PC-3 (cell line): ENCODE results near the gene MYMK. TPM values are rescaled to one million over a fixed set of nuclear protein-coding genes. Genes with fewer than 3 reads are reported as not detected.

Experiments
- ATAC-seq: fragments of 200-7000 bp; cut with Tn5 transposase; 2 replicates; pipeline ENCODE4 v1.9.1; 2020; ENCODE audit warnings: mild to moderate bottlenecking, moderate library complexity
- BruUV-seq: library from RNA; stranded (reverse); fragments of 400-500 nt; replicated peaks from 2 replicates; lab custom pipeline; 2021; lab: Mats Ljungman, UMichigan
- CTCF ChIA-PET: fragments of 300-600 bp; sonication (Branson Sonifier 250); formaldehyde crosslinking; loops from one replicate; lab custom pipeline; 2022; ENCODE audit warnings: antibody characterized with exemption; lab: Charles Lee
- POLR2A ChIA-PET: fragments of 300-600 bp; sonication (Branson Sonifier 250); formaldehyde crosslinking; loops from one replicate; lab custom pipeline; 2022; ENCODE audit warnings: antibody characterized with exemption; ENCODE audit not compliant: unreplicated experiment; lab: Charles Lee
- DNase-seq: peaks from one replicate; pipeline ENCODE4 v3.0.0-alpha.2; 2015
- H2AFZ ChIP-seq: fragments of 300-600 bp; sonication (generic); 2 replicates; pipeline ENCODE4 v1.6.0; 2016; ENCODE audit warnings: antibody characterized with exemption, low read length
- H3F3A ChIP-seq: fragments of 300-600 bp; sonication (generic); one replicate; pipeline ENCODE4 v1.6.0; 2017; ENCODE audit warnings: antibody characterized with exemption, low read length, control low read depth, mild to moderate bottlenecking; ENCODE audit not compliant: unreplicated experiment
- H3K27ac ChIP-seq: fragments of 300-600 bp; sonication (generic); 2 replicates; pipeline ENCODE4 v1.5.1; 2016; ENCODE audit warnings: mild to moderate bottlenecking, low read length
- H3K27me3 ChIP-seq: fragments of 300-600 bp; sonication (generic); 2 replicates; pipeline ENCODE4 v1.6.1; 2016; ENCODE audit warnings: low read length, mixed read lengths
- H3K36me3 ChIP-seq: fragments of 300-600 bp; sonication (generic); 2 replicates; pipeline ENCODE4 v1.6.1; 2016; ENCODE audit warnings: low read depth, mixed run types, low read length, mixed read lengths
- H3K4me1 ChIP-seq: fragments of 300-600 bp; sonication (generic); 2 replicates; pipeline ENCODE4 v1.5.1; 2016; ENCODE audit warnings: low read length; ENCODE audit not compliant: insufficient read depth
- H3K4me2 ChIP-seq: fragments of 300-600 bp; sonication (generic); 2 replicates; pipeline ENCODE4 v1.6.0; 2016; ENCODE audit warnings: low read length
- H3K4me3 ChIP-seq: fragments of 300-600 bp; sonication (generic); 2 replicates; pipeline ENCODE4 v1.5.1; 2016; ENCODE audit warnings: mild to moderate bottlenecking, low read length, mixed read lengths
- H3K79me2 ChIP-seq: fragments of 300-600 bp; sonication (generic); 2 replicates; pipeline ENCODE4 v1.6.1; 2017; ENCODE audit warnings: low read length, mixed read lengths
- H3K9ac ChIP-seq: fragments of 300-600 bp; sonication (generic); 2 replicates; pipeline ENCODE4 v1.6.0; 2016; ENCODE audit warnings: mild to moderate bottlenecking, low read length
- H3K9me2 ChIP-seq: fragments of 300-600 bp; sonication (generic); replicated peaks from 2 replicates; pipeline ENCODE4 v1.6.1; 2016; ENCODE audit warnings: mixed run types, low read length, mixed read lengths
- H3K9me3 ChIP-seq: fragments of 300-600 bp; sonication (generic); 2 replicates; pipeline ENCODE4 v1.6.1; 2016; ENCODE audit warnings: low read length, mixed read lengths
- H4K20me1 ChIP-seq: fragments of 300-600 bp; sonication (generic); 2 replicates; pipeline ENCODE4 v1.6.1; 2016; ENCODE audit warnings: low read length, mixed read lengths
- CTCF ChIP-seq: fragments of 300-600 bp; sonication (generic); conservative IDR thresholded peaks from 2 replicates; pipeline ENCODE4 v1.5.1; 2017; ENCODE audit warnings: antibody characterized with exemption, low read depth, mild to moderate bottlenecking, low read length
- EZH2 ChIP-seq: fragments of 300-600 bp; sonication (generic); IDR thresholded peaks from one replicate; pipeline ENCODE4 v1.6.1; 2017; ENCODE audit warnings: antibody characterized with exemption, mild to moderate bottlenecking, low read length; ENCODE audit not compliant: unreplicated experiment
- EZH2phosphoT487 ChIP-seq: fragments of 300-600 bp; sonication (generic); IDR thresholded peaks from 2 replicates; pipeline ENCODE4 v1.6.1; 2018; ENCODE audit warnings: mild to moderate bottlenecking, antibody characterized with exemption, low read length, borderline replicate concordance
- intact Hi-C: fragments of 100-400 bp; cut with micrococcal nuclease; formaldehyde crosslinking; loops from 2 replicates; pipeline ENCODE4 v1.9.0; 2023
- total RNA-seq: library from RNA; depleted of rRNA; stranded (reverse); fragments of >200 nt; gene quantifications from 2 replicates; pipeline ENCODE4 v1.2.3, GENCODE V29; 2014

Gene MYMK
- total RNA-seq, 1 experiment from 2014 or later: not detected

- Histone ChIP-seq H2AFZ (no peak overlapping the region), H3K4me1 (peaks cover 16% of the 10 kb centered on the region), H3K27me3 (no peaks in the 10 kb centered on the region), H3K9me2 (no peaks in the 10 kb centered on the region), H3F3A (no peaks in the 10 kb centered on the region), H3K4me3 (no peak overlapping the region), H3K36me3 (no peaks in the 10 kb centered on the region; the same call in 1 of the 2 replicates), H3K9ac (no peak overlapping the region), H3K79me2 (no peaks in the 10 kb centered on the region), H3K27ac (no peak overlapping the region), H3K4me2 (no peak overlapping the region), H3K9me3 (no peaks in the 10 kb centered on the region), H4K20me1 (no peaks in the 10 kb centered on the region)
- TF ChIP-seq CTCF (no peak), EZH2phosphoT487 (no peak), EZH2 (no peak)
- intact Hi-C loops: loop anchor here (5.0 kb wide), 2 partner anchors 130 to 300 kb away; partner anchors contain the start of genes SURF1 and SURF2
- ATAC-seq: no peak
- BruUV-seq: no TSS peak
- ChIA-PET CTCF (interaction anchor here (0.7 to 1.1 kb wide), 3 partner anchors 64 to 299 kb away, joined by 3 to 4 read pairs (median 4); no protein-coding TSS in a partner anchor), POLR2A (no interaction called here)
- no peak for DNase-seq
These were observed 37.4 kb downstream of the MYMK start for GRCh38 chr9:133487331-133487725.

- no peaks in the 10 kb centered on the region for H3F3A ChIP-seq
- ATAC-seq (peak; percentile 14; the same call in 1 of the 2 replicates), DNase-seq (no peak)
- no peaks in the 10 kb centered on the region for H3K9me2 ChIP-seq
- H3K27ac ChIP-seq: no peak overlapping the region
- no TSS peak for BruUV-seq
- H3K4me1 ChIP-seq: peaks cover 16% of the 10 kb centered on the region
- no peaks in the 10 kb centered on the region; the same call in 1 of the 2 replicates for H3K36me3 ChIP-seq
- H3K27me3 ChIP-seq: no peaks in the 10 kb centered on the region
- H3K9ac ChIP-seq: no peak overlapping the region
- H3K4me3 ChIP-seq: no peak overlapping the region
- H4K20me1 ChIP-seq: no peaks in the 10 kb centered on the region
- POLR2A ChIA-PET: no interaction called here
- no peaks in the 10 kb centered on the region for H3K79me2 ChIP-seq
- CTCF ChIA-PET: interaction anchor here (1.0 kb wide), 2 partner anchors 129 to 300 kb away, joined by 3 to 6 read pairs; partner anchors contain the start of genes SURF1 and SURF2
- peak overlapping the region; percentile 56 for H3K4me2 ChIP-seq
- no peak overlapping the region for H2AFZ ChIP-seq
- no peaks in the 10 kb centered on the region for H3K9me3 ChIP-seq
- intact Hi-C loops: loop anchor here (1.0 to 5.0 kb wide), 3 partner anchors 79 to 298 kb away; partner anchors contain the start of genes SURF1 and SURF2
- no peak for TF ChIP-seq EZH2
- TF ChIP-seq CTCF: no peak
- no peak for TF ChIP-seq EZH2phosphoT487
These were observed 39.1 kb downstream of the MYMK start for GRCh38 chr9:133485531-133486260.
